CD4-positive, alpha-beta T cell (primary cell): ENCODE results near the gene POLR3H. TPM values are rescaled to one million over a fixed set of nuclear protein-coding genes. Genes with fewer than 3 reads are reported as not detected.

Source experiments
- ATAC-seq: fragments of 200-7000 bp; cut with Tn5 transposase; one replicate; pipeline ENCODE4 v1.10.0; 2022; ENCODE audit warnings: mild to moderate bottlenecking; ENCODE audit not compliant: poor library complexity
- CTCF ChIA-PET: fragments of 350-600 bp; sonication (Branson Sonifier 250); formaldehyde crosslinking; loops from one replicate; lab custom pipeline; 2021; ENCODE audit warnings: antibody characterized with exemption, inconsistent platforms; lab: Charles Lee
- POLR2A ChIA-PET: fragments of 350-600 bp; sonication (Branson Sonifier 250); formaldehyde crosslinking; loops from one replicate; lab custom pipeline; 2021; ENCODE audit warnings: antibody characterized with exemption, inconsistent platforms; lab: Charles Lee
- DNase-seq, 14 experiments: peaks; one replicate each; pipeline ENCODE4 v3.0.0-alpha.2; 2013 to 2020; ENCODE audit warnings: mixed read lengths in 2 of 14
- H3K27ac ChIP-seq, 2 donors: one replicate each; pipeline versions ENCODE4 v1.5.1 to v1.7.0; 2013; ENCODE audit warnings: low read length in 2 of 2, low read depth in 1 of 2, mild to moderate bottlenecking in 1 of 2
- H3K27me3 ChIP-seq, 2 experiments: 1 replicate in 1 of 2; 2 replicates in 1 of 2; pipeline versions ENCODE4 v1.6.1 to v1.7.0; 2013; ENCODE audit warnings: low read length in 2 of 2, control low read depth in 1 of 2, mild to moderate bottlenecking in 1 of 2, moderate library complexity in 1 of 2; ENCODE audit not compliant: insufficient read depth in 2 of 2, control insufficient read depth in 1 of 2
- H3K36me3 ChIP-seq: one replicate; pipeline ENCODE4 v1.6.1; 2013; ENCODE audit warnings: low read length, control low read depth; ENCODE audit not compliant: insufficient read depth
- H3K4me1 ChIP-seq: one replicate; pipeline ENCODE4 v1.6.1; 2013; ENCODE audit warnings: low read length, control low read depth; ENCODE audit not compliant: insufficient read depth
- H3K4me3 ChIP-seq: one replicate; pipeline ENCODE4 v1.5.1; 2013; ENCODE audit warnings: mild to moderate bottlenecking, low read length, moderate library complexity
- H3K9me3 ChIP-seq, 2 experiments: 1 replicate in 1 of 2; 2 replicates in 1 of 2; pipeline versions ENCODE4 v1.6.1 to v1.7.0; 2013; ENCODE audit warnings: low read length in 2 of 2, mild to moderate bottlenecking in 2 of 2, control low read depth in 1 of 2, moderate library complexity in 1 of 2; ENCODE audit not compliant: control insufficient read depth in 1 of 2, insufficient read depth in 1 of 2
- H3K27ac Mint-ChIP-seq: one replicate; pipeline ENCODE4 v1.8.0; 2020; ENCODE audit warnings: mixed read lengths
- H3K27me3 Mint-ChIP-seq: one replicate; pipeline ENCODE4 v1.8.0; 2021; ENCODE audit warnings: mixed read lengths
- H3K36me3 Mint-ChIP-seq: one replicate; pipeline ENCODE4 v1.8.0; 2021; ENCODE audit warnings: low read depth, mixed read lengths
- H3K4me1 Mint-ChIP-seq: one replicate; pipeline ENCODE4 v1.8.0; 2021; ENCODE audit warnings: low read depth, mixed read lengths
- H3K4me3 Mint-ChIP-seq: one replicate; pipeline ENCODE4 v1.8.0; 2020; ENCODE audit warnings: mild to moderate bottlenecking, mixed read lengths
- H3K9me3 Mint-ChIP-seq: one replicate; pipeline ENCODE4 v1.8.0; 2020; ENCODE audit warnings: mixed read lengths
- intact Hi-C, 2 experiments: fragments of 100-400 bp; cut with DNase I in 1 of 2; cut with micrococcal nuclease in 1 of 2; formaldehyde crosslinking; loops; one replicate each; pipeline versions ENCODE4 v1.15.1 to v1.9.0; 2023 to 2025; cut with DNase I, micrococcal nuclease
- total RNA-seq, 174 experiments: library from RNA in 2 of 174; stranded (reverse) in 2 of 174; gene quantifications; one replicate each; pipeline ENCODE4 v1.2.3 and lab custom pipeline; 2021 to 2026
- TF ChIP-seq, protein P1 (sequence below): fragments of 200-600 bp; IDR thresholded peaks from one replicate; pipeline ENCODE4 v1.8.0; 2022; ENCODE audit warnings: antibody characterized with exemption, mild to moderate bottlenecking

The POLR3H gene
- total RNA-seq, 2 experiments from 2014 or later, result 13.4 to 17.3 TPM

DNA sequence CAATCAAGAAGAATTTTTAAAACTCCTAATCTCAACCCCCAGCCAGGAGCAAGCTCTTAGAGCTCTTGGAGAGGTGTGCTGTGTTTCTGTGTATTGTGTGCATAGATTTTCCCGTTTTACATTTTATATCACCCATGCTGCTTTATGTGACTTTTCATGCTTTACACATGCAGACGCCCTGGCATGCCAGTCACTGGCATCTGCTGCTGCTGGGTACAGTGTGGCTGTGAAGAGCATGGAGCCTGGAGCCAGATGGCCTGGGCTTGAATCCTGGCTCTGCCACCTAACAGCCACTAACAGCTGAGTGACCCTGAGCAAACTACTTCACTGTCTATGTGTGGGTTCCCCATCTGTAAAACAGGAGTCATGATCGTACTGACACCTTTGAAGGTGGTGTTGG lies 23.1 kb downstream of the POLR3H start:
- Mint-ChIP-seq H3K27ac (no peak overlapping the region), H3K27me3 (no peaks in the 10 kb centered on the region), H3K4me1 (peaks cover 15% of the 10 kb centered on the region), H3K36me3 (peaks cover 29% of the 10 kb centered on the region), H3K4me3 (no peak overlapping the region), H3K9me3 (no peaks in the 10 kb centered on the region)
- Histone ChIP-seq H3K36me3 (peaks cover 49% of the 10 kb centered on the region), H3K27me3 (no peaks in the 10 kb centered on the region), H3K9me3 (no peaks in the 10 kb centered on the region), H3K27ac (no peak overlapping the region), H3K4me3 (no peak overlapping the region), H3K4me1 (peaks cover 21% of the 10 kb centered on the region)
- DNase-seq (no peak), ATAC-seq (no peak)
- CTCF ChIA-PET, result interaction anchor here (0.7 to 1.9 kb wide), 2 partner anchors 117 to 323 kb away, joined by 3 to 5 read pairs; no protein-coding TSS in a partner anchor
- TF ChIP-seq, protein P1, sequence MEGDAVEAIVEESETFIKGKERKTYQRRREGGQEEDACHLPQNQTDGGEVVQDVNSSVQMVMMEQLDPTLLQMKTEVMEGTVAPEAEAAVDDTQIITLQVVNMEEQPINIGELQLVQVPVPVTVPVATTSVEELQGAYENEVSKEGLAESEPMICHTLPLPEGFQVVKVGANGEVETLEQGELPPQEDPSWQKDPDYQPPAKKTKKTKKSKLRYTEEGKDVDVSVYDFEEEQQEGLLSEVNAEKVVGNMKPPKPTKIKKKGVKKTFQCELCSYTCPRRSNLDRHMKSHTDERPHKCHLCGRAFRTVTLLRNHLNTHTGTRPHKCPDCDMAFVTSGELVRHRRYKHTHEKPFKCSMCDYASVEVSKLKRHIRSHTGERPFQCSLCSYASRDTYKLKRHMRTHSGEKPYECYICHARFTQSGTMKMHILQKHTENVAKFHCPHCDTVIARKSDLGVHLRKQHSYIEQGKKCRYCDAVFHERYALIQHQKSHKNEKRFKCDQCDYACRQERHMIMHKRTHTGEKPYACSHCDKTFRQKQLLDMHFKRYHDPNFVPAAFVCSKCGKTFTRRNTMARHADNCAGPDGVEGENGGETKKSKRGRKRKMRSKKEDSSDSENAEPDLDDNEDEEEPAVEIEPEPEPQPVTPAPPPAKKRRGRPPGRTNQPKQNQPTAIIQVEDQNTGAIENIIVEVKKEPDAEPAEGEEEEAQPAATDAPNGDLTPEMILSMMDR, result no peak
- POLR2A ChIA-PET, result no interaction called here
- intact Hi-C loops, result loop anchor here (5.0 to 10.0 kb wide), 2 partner anchors 44 to 596 kb away; no protein-coding TSS in a partner anchor

DNA sequence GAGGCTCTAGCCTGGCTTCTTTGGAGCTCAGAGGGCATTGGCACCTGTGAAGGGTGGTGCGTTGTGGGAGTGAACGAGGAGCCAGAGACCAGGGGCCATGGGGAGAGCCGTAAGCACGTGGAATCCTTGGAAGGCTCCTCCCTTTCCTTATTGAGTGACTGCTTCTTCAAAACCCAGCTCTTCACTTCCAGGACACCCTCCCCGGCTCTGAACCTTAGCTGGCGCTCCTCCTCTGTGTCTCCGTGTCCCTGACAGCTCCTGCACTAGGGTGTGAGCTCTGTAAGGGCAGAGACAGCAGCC lies 26.3 kb downstream of the POLR3H start:
- Mint-ChIP-seq H3K36me3 (peaks cover 33% of the 10 kb centered on the region), H3K4me3 (no peak overlapping the region), H3K27ac (no peak overlapping the region), H3K4me1 (peaks cover 5% of the 10 kb centered on the region), H3K9me3 (no peaks in the 10 kb centered on the region), H3K27me3 (no peaks in the 10 kb centered on the region)
- TF ChIP-seq, protein P1, result peak; percentile 48
- Histone ChIP-seq H3K36me3 (peaks cover 56% of the 10 kb centered on the region), H3K27ac (no peak overlapping the region), H3K27me3 (no peaks in the 10 kb centered on the region), H3K9me3 (no peaks in the 10 kb centered on the region), H3K4me1 (no peaks in the 10 kb centered on the region), H3K4me3 (no peak overlapping the region)
- ChIA-PET POLR2A (interaction anchor here (0.6 to 1.6 kb wide), 4 partner anchors 48 to 111 kb away, joined by 3 to 5 read pairs (median 4); partner anchors contain the start of gene TOB2), CTCF (interaction anchor here (0.8 to 1.8 kb wide), 4 partner anchors 9 to 114 kb away, joined by 3 to 9 read pairs (median 4); no protein-coding TSS in a partner anchor)
- no peak for ATAC-seq
- no peak for DNase-seq
- intact Hi-C loops, result no loop called here

DNA sequence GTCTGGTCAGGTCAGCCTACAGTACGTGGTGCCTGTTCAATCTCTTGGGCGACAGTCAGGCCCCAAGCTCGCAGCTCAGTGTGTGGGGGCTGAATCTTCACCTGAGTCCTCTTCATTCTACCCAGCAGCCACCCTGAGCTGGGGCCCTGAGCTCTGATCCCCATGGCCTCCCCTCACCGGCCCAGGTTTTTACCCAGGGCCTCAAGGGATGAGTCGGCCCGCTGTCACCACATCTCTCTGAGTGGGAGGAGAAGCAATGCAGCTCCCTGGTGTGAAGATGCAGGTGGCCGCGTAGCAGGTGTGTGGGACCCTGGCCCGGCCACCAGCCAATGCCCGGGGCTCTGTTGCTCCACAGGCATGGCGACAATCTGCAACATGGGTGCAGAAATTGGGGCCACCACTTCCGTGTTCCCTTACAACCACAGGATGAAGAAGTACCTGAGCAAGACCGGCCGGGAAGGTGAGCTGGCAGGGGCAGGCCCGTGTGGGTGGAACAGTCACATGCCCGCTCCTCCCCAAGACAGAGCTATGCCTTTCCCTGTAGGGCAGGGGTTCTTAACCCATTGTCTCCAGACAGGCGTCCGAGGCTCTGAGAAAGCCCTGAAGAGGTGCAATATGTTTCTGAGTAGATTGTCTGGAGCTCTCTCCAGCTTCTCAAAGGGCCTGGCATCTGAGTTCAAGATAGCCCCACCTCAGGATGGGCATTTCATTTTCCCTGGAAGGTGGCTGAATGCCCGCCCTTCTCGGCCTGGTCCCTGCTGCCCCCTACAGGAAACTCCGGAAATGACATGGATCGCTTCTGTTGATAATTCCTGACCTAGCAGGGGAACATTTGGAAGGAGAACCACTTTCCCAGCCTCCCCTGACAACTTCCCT lies 26.9 kb downstream of the POLR3H start:
- CTCF ChIA-PET, result interaction anchor here (0.8 to 1.8 kb wide), 4 partner anchors 9 to 113 kb away, joined by 3 to 9 read pairs (median 4); no protein-coding TSS in a partner anchor
- Mint-ChIP-seq H3K4me3 (no peak overlapping the region), H3K27me3 (no peaks in the 10 kb centered on the region), H3K36me3 (peaks cover 34% of the 10 kb centered on the region), H3K9me3 (no peaks in the 10 kb centered on the region), H3K27ac (no peak overlapping the region), H3K4me1 (peaks cover under 1% of the 10 kb centered on the region)
- no peak overlapping the region for H3K4me3 ChIP-seq
- intact Hi-C loops, result loop anchor here in 1 of 2 experiments (1.0 kb wide), 1 partner anchor 114 kb away; no protein-coding TSS in a partner anchor
- no peaks in the 10 kb centered on the region for H3K4me1 ChIP-seq
- DNase-seq, result peak in 12 of 14 experiments; percentile 13 to 62 (median 30)
- POLR2A ChIA-PET, result interaction anchor here (0.6 to 1.6 kb wide), 5 partner anchors 48 to 231 kb away, joined by 3 to 5 read pairs (median 3); partner anchors contain the start of genes RANGAP1 and TOB2
- H3K36me3 ChIP-seq, result peaks cover 58% of the 10 kb centered on the region
- H3K9me3 ChIP-seq, result no peaks in the 10 kb centered on the region
- ATAC-seq, result no peak
- TF ChIP-seq, protein P1, result peak; percentile 69
- H3K27ac ChIP-seq, result no peak overlapping the region
- no peaks in the 10 kb centered on the region for H3K27me3 ChIP-seq
